Stomach (tissue), 9 donors: ENCODE results near the gene ZEB1. TPM values are rescaled to one million over a fixed set of nuclear protein-coding genes. Genes with fewer than 3 reads are reported as not detected.
"Not testable (repeated sequence)": the region's sequence is repeated elsewhere in the genome, so short reads cannot be mapped to it uniquely, and the experiment has no call there.

Experiments
- DNase-seq, 2 donors: peaks; one replicate each; pipeline versions ENCODE4 v3.0.0 to v3.0.0-alpha.2; 2013 to 2019
- H3K27ac ChIP-seq, 5 donors: fragments of 200-600 bp in 4 of 5; sonication (generic) in 4 of 5; one replicate each; pipeline ENCODE4 v1.5.1; 2013 to 2019; ENCODE audit warnings: mild to moderate bottlenecking in 1 of 5, moderate library complexity in 1 of 5
- H3K27me3 ChIP-seq, 3 donors: fragments of 200-600 bp; sonication (generic); one replicate each; pipeline ENCODE4 v1.5.1; 2017 to 2019; ENCODE audit warnings: mixed run types in 1 of 3
- H3K36me3 ChIP-seq, 4 donors: fragments of 200-600 bp; sonication (generic); 1 replicate in 3 of 4; 2 replicates in 1 of 4; pipeline ENCODE4 v1.5.1; 2016 to 2019
- H3K4me1 ChIP-seq, 4 donors: fragments of 200-600 bp; sonication (generic); one replicate each; pipeline ENCODE4 v1.5.1; 2016 to 2019
- H3K4me3 ChIP-seq, 4 donors: fragments of 200-600 bp; sonication (generic) in 3 of 4; one replicate each; pipeline ENCODE4 v1.5.1; 2016 to 2019; ENCODE audit warnings: mild to moderate bottlenecking in 1 of 4
- H3K9me3 ChIP-seq, 4 donors: fragments of 200-600 bp; sonication (generic); one replicate each; pipeline ENCODE4 v1.5.1; 2016 to 2019
- EP300 ChIP-seq: sonication (generic); formaldehyde crosslinking; IDR thresholded peaks from one replicate; pipeline ENCODE4 v1.6.1; 2017; ENCODE audit warnings: antibody characterized with exemption
- POLR2A ChIP-seq, 4 donors: fragments of 450-650 bp; IDR thresholded peaks; one replicate each; pipeline ENCODE4 v1.6.1; 2016; ENCODE audit warnings: antibody characterized with exemption in 4 of 4, control low read depth in 2 of 4, mild to moderate bottlenecking in 1 of 4, moderate library complexity in 1 of 4
- POLR2AphosphoS5 ChIP-seq, 3 donors: sonication (generic); formaldehyde crosslinking; IDR thresholded peaks; one replicate each; pipeline ENCODE4 v1.6.1; 2016; ENCODE audit warnings: antibody characterized with exemption in 3 of 3
- WGBS, 5 donors: extraction: QIAGEN DNeasy Blood & Tissue Kit in 3 of 5; methylation state at CpG; one replicate each; pipeline versions ENCODE4 v1.1.5 to v1.1.7; 2013 to 2018; 5-methylcytosine and 5-hydroxymethylcytosine counted together
- intact Hi-C: fragments of 100-400 bp; cut with DNase I; formaldehyde crosslinking; loops from one replicate; pipeline ENCODE4 v1.15.1; 2023; ENCODE audit warnings: low total_unique reads
- polyA plus RNA-seq, 3 donors: library from polyadenylated mRNA; stranded (reverse); fragments of 200-250 nt; gene quantifications; one replicate each; pipeline ENCODE4 v1.2.3, GENCODE V29; 2013
- total RNA-seq, 5 donors: library from RNA; depleted of rRNA; stranded (reverse); fragments of >200 nt; gene quantifications; one replicate each; pipeline versions ENCODE4 v1.1.0 to v1.2.3, GENCODE V29; 2014 to 2016
- TF ChIP-seq, protein P1 (sequence below), 7 experiments: fragments of 450-650 bp in 4 of 7; fragments of 200-600 bp in 3 of 7; sonication (generic) in 3 of 7; IDR thresholded peaks; one replicate each; pipeline ENCODE4 v1.5.1; 2016 to 2019; ENCODE audit warnings: antibody characterized with exemption in 7 of 7, control low read depth in 2 of 7, mild to moderate bottlenecking in 1 of 7
- donor health status: healthy with polysubstance abuse.
- donor health status: Bipolar disorder and iron deficiency.
- donor health status: healthy.

The ZEB1 gene
- total and polyA plus RNA-seq, 8 donors: 7.6 to 187 (median 31.1) TPM

DNA sequence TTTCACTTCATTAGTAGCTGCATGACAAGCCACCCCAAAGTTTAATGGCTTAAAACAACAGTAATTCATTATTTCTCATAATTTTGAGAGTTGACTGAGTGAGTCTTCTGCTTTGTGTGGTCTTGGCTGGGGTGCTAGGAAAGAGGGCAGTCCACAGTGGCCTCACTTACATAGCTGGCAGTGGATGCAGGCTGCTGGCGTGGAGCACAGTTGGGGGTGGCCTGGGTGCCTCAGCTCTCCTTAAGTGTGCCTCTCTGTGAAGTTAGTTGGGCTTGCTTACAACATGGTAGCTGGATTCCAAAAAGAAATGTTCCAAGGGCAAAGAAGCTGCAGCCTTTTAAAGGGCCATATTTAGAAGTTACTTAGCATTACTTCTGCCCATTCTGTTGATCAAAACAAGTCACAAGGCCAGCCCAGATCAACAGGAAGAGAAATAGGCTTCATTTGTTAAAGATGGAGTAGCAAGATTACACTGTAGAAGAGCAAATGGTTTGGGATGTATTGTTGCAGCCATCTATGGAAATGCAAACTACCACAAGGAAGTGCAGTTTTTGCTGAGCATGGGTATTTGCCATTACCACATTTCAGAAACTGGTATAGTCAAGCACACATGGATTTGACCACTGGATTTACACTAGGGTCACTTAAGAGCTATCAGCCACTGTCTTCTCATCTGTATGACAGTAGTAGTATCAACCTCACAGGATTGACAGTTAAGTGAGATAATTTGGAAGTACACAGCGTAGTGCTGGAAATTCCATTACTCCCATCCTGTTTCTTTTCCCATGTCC is 33.6 kb downstream of the ZEB1 start:
- no peaks in the 10 kb centered on the region for H3K9me3 ChIP-seq
- H3K4me1 ChIP-seq: peaks cover 0 to 48% (median 21%) of the 10 kb centered on the region in 4 donors
- no peaks in the 10 kb centered on the region for H3K36me3 ChIP-seq
- no peak overlapping the region for H3K4me3 ChIP-seq
- TF ChIP-seq, protein P1, sequence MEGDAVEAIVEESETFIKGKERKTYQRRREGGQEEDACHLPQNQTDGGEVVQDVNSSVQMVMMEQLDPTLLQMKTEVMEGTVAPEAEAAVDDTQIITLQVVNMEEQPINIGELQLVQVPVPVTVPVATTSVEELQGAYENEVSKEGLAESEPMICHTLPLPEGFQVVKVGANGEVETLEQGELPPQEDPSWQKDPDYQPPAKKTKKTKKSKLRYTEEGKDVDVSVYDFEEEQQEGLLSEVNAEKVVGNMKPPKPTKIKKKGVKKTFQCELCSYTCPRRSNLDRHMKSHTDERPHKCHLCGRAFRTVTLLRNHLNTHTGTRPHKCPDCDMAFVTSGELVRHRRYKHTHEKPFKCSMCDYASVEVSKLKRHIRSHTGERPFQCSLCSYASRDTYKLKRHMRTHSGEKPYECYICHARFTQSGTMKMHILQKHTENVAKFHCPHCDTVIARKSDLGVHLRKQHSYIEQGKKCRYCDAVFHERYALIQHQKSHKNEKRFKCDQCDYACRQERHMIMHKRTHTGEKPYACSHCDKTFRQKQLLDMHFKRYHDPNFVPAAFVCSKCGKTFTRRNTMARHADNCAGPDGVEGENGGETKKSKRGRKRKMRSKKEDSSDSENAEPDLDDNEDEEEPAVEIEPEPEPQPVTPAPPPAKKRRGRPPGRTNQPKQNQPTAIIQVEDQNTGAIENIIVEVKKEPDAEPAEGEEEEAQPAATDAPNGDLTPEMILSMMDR (IDR thresholded peaks at IDR 0.05): no peak
- TF ChIP-seq EP300 (no peak), POLR2A (IDR thresholded peaks at IDR 0.05) (no peak), POLR2AphosphoS5 (IDR thresholded peaks at IDR 0.05) (no peak)
- DNase-seq: no peak
- no peak overlapping the region for H3K27ac ChIP-seq
- intact Hi-C loops: no loop called here
- H3K27me3 ChIP-seq: no peaks in the 10 kb centered on the region
- WGBS, 5 donors: 95 to 100% (median 95%) methylated on average over 2 of the region's 2 CpGs

DNA sequence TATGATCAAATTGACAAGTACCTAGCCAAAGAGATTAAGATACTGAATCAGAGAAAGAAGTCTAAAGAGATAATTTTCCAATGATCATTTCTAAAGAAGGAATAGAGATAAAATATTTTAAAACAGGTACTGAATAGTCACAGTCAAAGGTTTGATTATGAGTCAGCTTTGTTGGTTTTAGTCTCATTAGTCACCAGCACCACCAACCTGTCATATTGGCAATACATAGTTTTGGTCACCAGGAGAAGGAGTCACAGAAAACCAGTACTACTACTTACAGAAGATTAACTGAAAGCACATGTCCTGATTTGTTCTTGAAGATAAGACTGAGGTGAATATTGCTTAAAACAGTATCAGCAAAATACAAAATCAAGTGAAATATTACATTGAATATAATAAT is 34.6 kb downstream of the ZEB1 start:
- intact Hi-C loops: no loop called here
- H3K4me1 ChIP-seq: peaks cover 0 to 47% (median 21%) of the 10 kb centered on the region in 4 donors
- no peak for TF ChIP-seq POLR2A (IDR thresholded peaks at IDR 0.05)
- TF ChIP-seq EP300: no peak
- TF ChIP-seq, protein P1 (IDR thresholded peaks at IDR 0.05): peak in 1 of 7 experiments; percentile 9
- peak in 1 of 3 donors; percentile 44 for TF ChIP-seq POLR2AphosphoS5 (IDR thresholded peaks at IDR 0.05)
- DNase-seq: peak in 1 of 2 donors; percentile 49
- no peak overlapping the region for H3K4me3 ChIP-seq
- H3K27ac ChIP-seq: no peak overlapping the region
- H3K27me3 ChIP-seq: no peaks in the 10 kb centered on the region
- no peaks in the 10 kb centered on the region for H3K9me3 ChIP-seq
- no peaks in the 10 kb centered on the region for H3K36me3 ChIP-seq

DNA sequence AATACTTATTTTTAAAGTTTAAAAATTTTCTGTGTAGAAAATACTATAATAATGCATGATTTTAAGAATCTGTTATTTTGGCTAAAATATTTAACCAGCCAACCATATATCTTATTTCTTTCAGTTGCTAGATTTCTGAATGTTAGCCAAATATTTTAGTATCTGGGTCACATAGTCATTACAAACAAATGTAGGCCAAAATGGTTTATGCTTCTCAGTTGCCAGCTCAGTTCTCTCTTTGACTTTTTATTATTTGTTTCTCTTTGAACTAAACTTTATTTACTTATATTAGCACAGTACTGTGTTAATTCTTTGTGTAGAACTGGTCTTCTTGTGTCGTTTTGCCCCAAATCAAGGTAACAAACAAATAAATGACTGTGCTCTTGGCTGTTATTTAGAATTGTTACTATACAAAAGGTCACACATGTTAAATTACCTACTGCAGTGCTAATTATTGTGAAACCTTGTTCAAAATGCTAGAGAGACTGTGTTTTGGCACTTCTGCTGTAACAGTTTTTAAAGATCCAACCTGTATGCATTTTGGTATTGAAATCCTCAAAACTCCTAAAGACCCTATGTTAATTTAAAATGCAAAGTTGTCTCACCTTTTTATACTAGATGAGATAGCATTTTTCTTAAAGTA is 39.8 kb downstream of the ZEB1 start:
- Histone ChIP-seq H3K4me3 (no peak overlapping the region), H3K9me3 (peaks cover 0 to 17% (median 8%) of the 10 kb centered on the region in 4 donors), H3K27ac (peak overlapping the region in 1 of 5 donors; percentile 5), H3K36me3 (peaks cover 0 to 13% (median 11%) of the 10 kb centered on the region in 4 donors), H3K27me3 (no peaks in the 10 kb centered on the region), H3K4me1 (peaks cover 0 to 49% (median 25%) of the 10 kb centered on the region in 4 donors)
- TF ChIP-seq POLR2A (IDR thresholded peaks at IDR 0.05) (no peak), EP300 (no peak), POLR2AphosphoS5 (IDR thresholded peaks at IDR 0.05) (no peak)
- TF ChIP-seq, protein P1 (IDR thresholded peaks at IDR 0.05): no peak
- intact Hi-C loops: no loop called here
- no peak for DNase-seq
- WGBS, 5 donors: 28 to 39% (median 38%) methylated on average over 1 of the region's 1 CpG

DNA sequence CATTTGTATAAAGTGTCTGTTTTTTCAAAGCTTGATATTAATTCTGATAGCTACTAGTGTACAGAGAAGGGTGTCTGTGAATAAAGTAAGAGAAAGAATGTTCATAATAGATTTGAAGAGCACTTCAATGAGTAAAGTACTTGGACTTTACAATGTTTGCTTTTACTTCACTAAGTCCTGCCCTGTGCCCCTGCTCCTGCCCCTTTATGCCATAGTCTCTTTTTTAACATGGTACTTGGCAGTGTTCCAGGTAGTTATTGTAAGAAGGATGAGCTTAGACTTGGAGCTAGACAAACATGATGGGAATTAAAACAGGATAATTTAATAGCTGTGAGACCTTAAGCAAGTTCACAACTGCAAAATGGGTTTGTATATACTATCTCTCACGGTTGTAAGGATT is 41.0 kb downstream of the ZEB1 start:
- no peaks in the 10 kb centered on the region for H3K27me3 ChIP-seq
- DNase-seq: no peak
- peaks cover 0 to 16% (median 13%) of the 10 kb centered on the region in 4 donors for H3K36me3 ChIP-seq
- H3K4me3 ChIP-seq: no peak overlapping the region
- peaks cover 0 to 17% (median 8%) of the 10 kb centered on the region in 4 donors for H3K9me3 ChIP-seq
- H3K4me1 ChIP-seq: peaks cover 0 to 37% (median 16%) of the 10 kb centered on the region in 4 donors
- TF ChIP-seq, protein P1 (IDR thresholded peaks at IDR 0.05): no peak
- TF ChIP-seq POLR2AphosphoS5 (IDR thresholded peaks at IDR 0.05): no peak
- no peak for TF ChIP-seq POLR2A (IDR thresholded peaks at IDR 0.05)
- TF ChIP-seq EP300: no peak
- intact Hi-C loops: no loop called here
- H3K27ac ChIP-seq: peak overlapping the region in 1 of 5 donors; percentile 5
- 63 to 86% (median 80%) methylated on average over 1 of the region's 1 CpG for WGBS, 5 donors

DNA sequence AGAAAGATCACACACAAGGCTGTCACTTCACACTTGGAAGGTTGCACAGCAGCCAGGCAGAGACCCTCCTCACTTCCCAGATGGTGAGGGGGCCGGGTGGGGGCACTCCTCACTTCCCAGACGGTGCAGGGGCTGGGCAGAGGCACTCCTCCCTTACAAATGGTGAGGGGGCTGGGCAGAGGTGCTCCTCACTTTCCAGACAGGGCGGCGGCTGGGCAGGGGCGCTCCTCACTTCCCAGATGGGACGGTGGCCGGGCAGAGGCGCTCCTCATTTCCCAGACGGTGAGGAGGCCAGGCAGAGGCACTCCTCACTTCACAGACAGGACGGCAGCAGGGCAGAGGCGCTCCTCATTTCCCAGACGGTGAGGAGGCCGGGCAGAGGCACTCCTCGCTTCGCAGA is 42.5 kb downstream of the ZEB1 start:
- 89 to 96% (median 93%) methylated on average over 10 to 15 of the region's 15 CpGs for whole genome bisulfite sequencing, 5 donors

More for the DNA sequence above, 42.5 kb downstream of the ZEB1 start:
- Histone ChIP-seq H3K36me3 (peaks cover 0 to 16% (median 13%) of the 10 kb centered on the region in 4 donors), H3K4me1 (peaks cover 0 to 38% (median 16%) of the 10 kb centered on the region in 4 donors), H3K9me3 (peaks cover 0 to 17% (median 8%) of the 10 kb centered on the region in 4 donors)
- H3K27me3 ChIP-seq, DNase-seq, intact Hi-C loops, H3K4me3 ChIP-seq, H3K27ac ChIP-seq: not testable (repeated sequence)
